Endodermal cell (in vitro differentiated cells): ENCODE data around the gene S1PR2. TPM values are rescaled to one million over a fixed set of nuclear protein-coding genes. Genes with fewer than 3 reads are reported as not detected.

Experiments used
- DNase-seq: peaks from one replicate; pipeline ENCODE4 v3.0.0-alpha.2; 2017
- H3K27ac ChIP-seq: 2 replicates; pipeline ENCODE4 v1.5.1; 2013; ENCODE audit warnings: mild to moderate bottlenecking, low read depth, low read length, moderate library complexity
- H3K27me3 ChIP-seq: 2 replicates; pipeline ENCODE4 v1.6.1; 2013; ENCODE audit warnings: mild to moderate bottlenecking, low read length, moderate library complexity; ENCODE audit not compliant: insufficient read depth, control insufficient read depth, poor library complexity, severe bottlenecking
- H3K36me3 ChIP-seq: 2 replicates; pipeline ENCODE4 v1.7.0; 2013; ENCODE audit warnings: mild to moderate bottlenecking, low read length, moderate library complexity; ENCODE audit not compliant: control insufficient read depth, insufficient read depth
- H3K4me1 ChIP-seq: one replicate; pipeline ENCODE4 v1.7.0; 2013; ENCODE audit warnings: low read length; ENCODE audit not compliant: control insufficient read depth, insufficient read depth
- H3K4me3 ChIP-seq: 2 replicates; pipeline ENCODE4 v1.5.1; 2013; ENCODE audit warnings: mild to moderate bottlenecking, low read length, moderate library complexity
- H3K9ac ChIP-seq: 2 replicates; pipeline ENCODE4 v1.6.1; 2013; ENCODE audit warnings: mild to moderate bottlenecking, low read length, moderate library complexity; ENCODE audit not compliant: poor library complexity, severe bottlenecking; ENCODE audit errors: extremely low read depth
- H3K9me3 ChIP-seq: 2 replicates; pipeline ENCODE4 v1.6.1; 2013; ENCODE audit warnings: mild to moderate bottlenecking, low read length, moderate library complexity; ENCODE audit not compliant: control insufficient read depth
- H3K27ac Mint-ChIP-seq: 2 replicates; pipeline ENCODE4 v1.8.0; 2020; ENCODE audit warnings: mixed read lengths
- H3K27me3 Mint-ChIP-seq: 2 replicates; pipeline ENCODE4 v1.8.0; 2021; ENCODE audit warnings: mild to moderate bottlenecking, mixed read lengths; ENCODE audit not compliant: insufficient read depth
- H3K36me3 Mint-ChIP-seq: 2 replicates; pipeline ENCODE4 v1.8.0; 2020; ENCODE audit warnings: low read depth, mixed read lengths
- H3K4me1 Mint-ChIP-seq: 2 replicates; pipeline ENCODE4 v1.8.0; 2020; ENCODE audit warnings: mixed read lengths
- H3K4me3 Mint-ChIP-seq: 2 replicates; pipeline ENCODE4 v1.8.0; 2020; ENCODE audit warnings: mild to moderate bottlenecking, moderate library complexity, mixed read lengths
- H3K9me3 Mint-ChIP-seq: 2 replicates; pipeline ENCODE4 v1.8.0; 2020; ENCODE audit warnings: mild to moderate bottlenecking, mixed read lengths
- CTCF ChIP-seq: fragments of 200-600 bp; sonication (generic); conservative IDR thresholded peaks from 2 replicates; pipeline ENCODE4 v1.5.0; 2021; ENCODE audit warnings: antibody characterized with exemption, mild to moderate bottlenecking
- WGBS, 2 experiments: methylation state at CpG; one replicate each; pipeline versions ENCODE4 v1.1.5 to v1.1.7; 2013; ENCODE audit warnings: missing lambda C conversion rate in 2 of 2, mixed read lengths in 1 of 2; ENCODE audit not compliant: insufficient coverage in 1 of 2, insufficient read length in 1 of 2; 5-methylcytosine and 5-hydroxymethylcytosine counted together
- total RNA-seq, 2 donors: library from RNA; stranded (reverse); fragmentation: NEBNext Ultra II Directional in 1 of 2; extraction: Animal tissue kit (Norgen Biotek cat#: 25700) in 1 of 2; gene quantifications; 2 replicates in 1 of 2; 3 replicates in 1 of 2; pipeline ENCODE4 v1.2.1, GENCODE V29; 2021

The S1PR2 gene
- total RNA-seq, 2 donors from 2014 or later: 11.0 to 16.4 TPM

- Mint-ChIP-seq H3K9me3 (no peaks in the 10 kb centered on the region), H3K36me3 (no peaks in the 10 kb centered on the region), H3K4me1 (no peaks in the 10 kb centered on the region), H3K27me3 (peaks cover 18% of the 10 kb centered on the region), H3K27ac (no peak overlapping the region), H3K4me3 (no peak overlapping the region)
- H3K9me3 ChIP-seq: no peaks in the 10 kb centered on the region
- no peak overlapping the region for H3K4me3 ChIP-seq
- no peak for DNase-seq
- H3K4me1 ChIP-seq: no peaks in the 10 kb centered on the region
- TF ChIP-seq CTCF: no peak
- no peak overlapping the region for H3K27ac ChIP-seq
- 87 to 92% methylated on average over 8 to 9 of the region's 9 CpGs for WGBS, 2 experiments
- H3K9ac ChIP-seq: no peak overlapping the region
- H3K27me3 ChIP-seq: peaks cover under 1% of the 10 kb centered on the region
- H3K36me3 ChIP-seq: no peaks in the 10 kb centered on the region
These were observed 46.9 kb upstream of the S1PR2 start for GRCh38 chr19:10277795-10278589.

GRCh38 chr19:10274589-10274988, 43.5 kb upstream of the S1PR2 start:
- Mint-ChIP-seq H3K27me3 (peaks cover 49% of the 10 kb centered on the region), H3K4me1 (no peaks in the 10 kb centered on the region), H3K9me3 (no peaks in the 10 kb centered on the region), H3K4me3 (no peak overlapping the region), H3K27ac (no peak overlapping the region), H3K36me3 (no peaks in the 10 kb centered on the region)
- Histone ChIP-seq H3K9me3 (no peaks in the 10 kb centered on the region), H3K27ac (no peak overlapping the region), H3K27me3 (peaks cover 35% of the 10 kb centered on the region), H3K4me1 (no peaks in the 10 kb centered on the region), H3K4me3 (no peak overlapping the region), H3K9ac (no peak overlapping the region), H3K36me3 (no peaks in the 10 kb centered on the region)
- WGBS, 2 experiments: 91 to 95% methylated on average over 8 to 10 of the region's 10 CpGs
- TF ChIP-seq CTCF: no peak
- no peak for DNase-seq

- no peak for TF ChIP-seq CTCF
- Histone ChIP-seq H3K9ac (no peak overlapping the region), H3K27me3 (peaks cover 37% of the 10 kb centered on the region), H3K4me3 (no peak overlapping the region), H3K9me3 (no peaks in the 10 kb centered on the region), H3K27ac (no peak overlapping the region), H3K36me3 (no peaks in the 10 kb centered on the region), H3K4me1 (no peaks in the 10 kb centered on the region)
- DNase-seq: no peak
- no peaks in the 10 kb centered on the region for H3K36me3 Mint-ChIP-seq
- H3K4me1 Mint-ChIP-seq: no peaks in the 10 kb centered on the region
- no peaks in the 10 kb centered on the region for H3K9me3 Mint-ChIP-seq
- peaks cover 60% of the 10 kb centered on the region for H3K27me3 Mint-ChIP-seq
- peak overlapping the region; percentile 42 for H3K4me3 Mint-ChIP-seq
- WGBS, 2 experiments: 79 to 83% methylated on average over 10 to 12 of the region's 12 CpGs
- H3K27ac Mint-ChIP-seq: no peak overlapping the region
These were observed 40.5 kb upstream of the S1PR2 start for GRCh38 chr19:10271543-10272086.
